ENCODE results near the gene KCNQ1. TPM values are rescaled to one million over a fixed set of nuclear protein-coding genes. Genes with fewer than 3 reads are reported as not detected.

The KCNQ1 gene
- total and polyA plus RNA-seq, 7 donors: 1.1 to 25.2 (median 3.8) TPM

GRCh38 chr11:2525941-2526807 is 81.4 kb downstream of the KCNQ1 start:
- 24 to 57% methylated on average over 15 of the region's 15 CpGs for whole genome bisulfite sequencing, 2 donors
- intact Hi-C loops (cut with DNase I): no loop called here
- H3K36me3 ChIP-seq: no peaks in the 10 kb centered on the region
- peaks cover 0 to 7% (median 3%) of the 10 kb centered on the region in 3 donors for H3K27me3 ChIP-seq
- peak overlapping the region in 1 of 4 donors; percentile 21 for H3K27ac ChIP-seq
- no peak for TF ChIP-seq EP300 (IDR thresholded peaks at IDR 0.05)
- no peak for TF ChIP-seq POLR2A (IDR thresholded peaks at IDR 0.05)
- TF ChIP-seq CTCF (IDR thresholded peaks at IDR 0.05): no peak
- no peak for TF ChIP-seq POLR2AphosphoS5 (IDR thresholded peaks at IDR 0.05)
- DNase-seq: peak; percentile 39
- H3K4me1 ChIP-seq: no peaks in the 10 kb centered on the region
- no peak overlapping the region for H3K4me3 ChIP-seq
- H3K9me3 ChIP-seq: no peaks in the 10 kb centered on the region

- no peaks in the 10 kb centered on the region for H3K9me3 ChIP-seq
- no peaks in the 10 kb centered on the region for H3K36me3 ChIP-seq
- H3K4me3 ChIP-seq: no peak overlapping the region
- H3K27ac ChIP-seq: peak overlapping the region in 1 of 4 donors; percentile 21
- TF ChIP-seq CTCF (IDR thresholded peaks at IDR 0.05) (peak in 1 of 4 experiments; percentile 25), EP300 (IDR thresholded peaks at IDR 0.05) (no peak), POLR2A (IDR thresholded peaks at IDR 0.05) (no peak), POLR2AphosphoS5 (IDR thresholded peaks at IDR 0.05) (no peak)
- DNase-seq: peak; percentile 78
- peaks cover 0 to 7% (median 3%) of the 10 kb centered on the region in 3 donors for H3K27me3 ChIP-seq
- intact Hi-C loops (cut with DNase I): no loop called here
- no peaks in the 10 kb centered on the region for H3K4me1 ChIP-seq
- 8 to 23% methylated on average over 25 of the region's 25 CpGs for WGBS, 2 donors
These were observed 82.1 kb downstream of the KCNQ1 start for GRCh38 chr11:2526808-2527381.

GRCh38 chr11:2527621-2528291 is 82.9 kb downstream of the KCNQ1 start:
- intact Hi-C loops (cut with DNase I): no loop called here
- WGBS, 2 donors: 69 to 86% methylated on average over 22 of the region's 22 CpGs
- peaks cover 0 to 6% (median 2%) of the 10 kb centered on the region in 4 donors for H3K4me1 ChIP-seq
- H3K27me3 ChIP-seq: peaks cover 0 to 7% (median 3%) of the 10 kb centered on the region in 3 donors
- H3K36me3 ChIP-seq: no peaks in the 10 kb centered on the region
- DNase-seq: peak; percentile 62
- H3K27ac ChIP-seq: no peak overlapping the region
- no peak overlapping the region for H3K4me3 ChIP-seq
- TF ChIP-seq POLR2AphosphoS5 (IDR thresholded peaks at IDR 0.05): no peak
- no peaks in the 10 kb centered on the region for H3K9me3 ChIP-seq

GRCh38 chr11:2528301-2529050 is 83.7 kb downstream of the KCNQ1 start:
- intact Hi-C loops (cut with DNase I): no loop called here
- no peak for DNase-seq
- Histone ChIP-seq H3K27ac (no peak overlapping the region), H3K4me1 (peaks cover 0 to 13% (median 8%) of the 10 kb centered on the region in 4 donors), H3K36me3 (no peaks in the 10 kb centered on the region), H3K4me3 (no peak overlapping the region), H3K27me3 (peaks cover 0 to 7% (median 3%) of the 10 kb centered on the region in 3 donors), H3K9me3 (no peaks in the 10 kb centered on the region)
- 32 to 75% methylated on average over 18 of the region's 18 CpGs for WGBS, 2 donors
- no peak for TF ChIP-seq CTCF (IDR thresholded peaks at IDR 0.05)
- TF ChIP-seq EP300 (IDR thresholded peaks at IDR 0.05): no peak
- no peak for TF ChIP-seq POLR2A (IDR thresholded peaks at IDR 0.05)
- TF ChIP-seq POLR2AphosphoS5 (IDR thresholded peaks at IDR 0.05): no peak

All from sigmoid colon (tissue), 7 donors.